NAMALWA (cell line): ENCODE results near the gene HMOX2.
A peak's percentile ranks its signal among the peaks of the same experiment; 100 is the strongest.

ENCODE experiments used
- DNase-seq: peaks from one replicate; pipeline ENCODE4 v3.0.0-alpha.2; 2015; ENCODE audit warnings: low spot score

HMOX2 gene

GRCh38 chr16:4465977-4466779 lies 10.0 kb upstream of the HMOX2 start:
- no peak for DNase-seq

GRCh38 chr16:4467916-4468315 lies 8.3 kb upstream of the HMOX2 start:
- DNase-seq, result no peak

GRCh38 chr16:4468972-4469371 lies 7.2 kb upstream of the HMOX2 start:
- DNase-seq, result no peak

- no peak for DNase-seq
Measured at GRCh38 chr16:4471869-4472268, 4.3 kb upstream of the HMOX2 start.

- no peak for DNase-seq
Measured at GRCh38 chr16:4472880-4473279, 3.3 kb upstream of the HMOX2 start.

GRCh38 chr16:4474192-4474961 lies 1.8 kb upstream of the HMOX2 start, which contains the start of gene NMRAL1:
Gene NMRAL1 (minus strand): TSS chr16:4474625. CDS start chr16:4474132, 493 bp downstream.
- DNase-seq, result peak; percentile 93

- DNase-seq, result peak; percentile 59
Measured at GRCh38 chr16:4477966-4478365, 1.8 kb downstream of the HMOX2 start.

GRCh38 chr16:4481526-4481925 lies 5.3 kb downstream of the HMOX2 start:
- DNase-seq, result no peak

- no peak for DNase-seq
Measured at GRCh38 chr16:4481963-4482362, 5.8 kb downstream of the HMOX2 start.

GRCh38 chr16:4486126-4486893 lies 10.1 kb downstream of the HMOX2 start:
- no peak for DNase-seq

- no peak for DNase-seq
Measured at GRCh38 chr16:4487955-4488498, 11.8 kb downstream of the HMOX2 start.

GRCh38 chr16:4488499-4488967 lies 12.3 kb downstream of the HMOX2 start:
- no peak for DNase-seq

- no peak for DNase-seq
Measured at GRCh38 chr16:4489030-4489429, 12.8 kb downstream of the HMOX2 start.

- no peak for DNase-seq
Measured at GRCh38 chr16:4491898-4492297, 15.7 kb downstream of the HMOX2 start.

- DNase-seq, result no peak
Measured at GRCh38 chr16:4494746-4495490, 18.7 kb downstream of the HMOX2 start.

- DNase-seq, result no peak
Measured at GRCh38 chr16:4495766-4496165, 19.6 kb downstream of the HMOX2 start.

GRCh38 chr16:4496305-4496704 lies 20.1 kb downstream of the HMOX2 start:
- DNase-seq, result no peak

GRCh38 chr16:4498546-4499195 lies 22.5 kb downstream of the HMOX2 start:
- DNase-seq, result no peak

GRCh38 chr16:4499196-4499555 lies 23.0 kb downstream of the HMOX2 start:
- no peak for DNase-seq

GRCh38 chr16:4500272-4500671 lies 24.1 kb downstream of the HMOX2 start:
- no peak for DNase-seq

- DNase-seq, result no peak
Measured at GRCh38 chr16:4501071-4501478, 24.9 kb downstream of the HMOX2 start.
